Testis (tissue), 2 donors: ENCODE measurements around the gene DCTN1.

ENCODE experiments used
- CTCF ChIP-seq, 3 experiments: fragments of 450-650 bp in 2 of 3; fragments of 200-600 bp in 1 of 3; sonication (generic) in 1 of 3; IDR thresholded peaks; one replicate each; pipeline ENCODE4 v1.5.1; 2016 to 2019; ENCODE audit warnings: antibody characterized with exemption in 3 of 3, mild to moderate bottlenecking in 2 of 3, moderate library complexity in 1 of 3
- POLR2A ChIP-seq: fragments of 450-650 bp; IDR thresholded peaks from one replicate; pipeline ENCODE4 v1.6.1; 2017; ENCODE audit warnings: antibody characterized with exemption, mild to moderate bottlenecking, moderate library complexity

GRCh38 chr2:74333175-74333574, 46.9 kb downstream of the DCTN1 start:
- TF ChIP-seq CTCF (IDR thresholded peaks at IDR 0.05) = no peak
- TF ChIP-seq POLR2A = no peak
